Measurements from ENCODE around the gene CCDC179.
A peak's percentile ranks its signal among the peaks of the same experiment; 100 is the strongest.

Gene CCDC179

GRCh38 chr11:22860241-22860640, at the start of gene CCDC179:
TSS of gene CCDC179 (minus strand) at chr11:22860474. CDS start at chr11:22860421, 53 bp downstream.
- DNase-seq (ENCODE audit: low read depth in 2 of 2) = no peak

DNA sequence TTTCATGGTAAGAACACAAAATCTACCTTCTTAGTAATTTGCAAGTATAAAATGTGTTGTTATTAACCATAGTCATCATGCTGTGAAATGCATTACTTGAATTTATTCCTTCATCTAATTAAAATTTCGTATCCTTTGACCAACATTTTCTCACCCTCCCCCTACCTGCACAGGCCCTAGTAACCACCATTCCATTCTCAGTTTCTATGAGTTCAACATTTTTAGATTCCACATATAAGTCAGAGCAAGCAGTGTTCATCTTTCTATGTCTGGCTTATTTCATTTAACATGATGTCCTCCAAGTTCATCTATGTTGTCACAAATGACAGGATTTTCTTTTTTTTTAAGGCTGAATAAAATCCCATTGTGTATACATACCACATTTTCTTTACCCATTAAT, 43.5 kb upstream of the CCDC179 start:
- DNase-seq (ENCODE audit: low read depth in 2 of 2) = no peak

GRCh38 chr11:22901603-22902002, 41.3 kb upstream of the CCDC179 start:
- DNase-seq (ENCODE audit: low read depth in 2 of 2) = no peak

GRCh38 chr11:22900764-22901486, 40.7 kb upstream of the CCDC179 start:
- DNase-seq (ENCODE audit: low read depth in 2 of 2) = no peak

GRCh38 chr11:22898036-22898435, 37.8 kb upstream of the CCDC179 start:
- DNase-seq (ENCODE audit: low read depth in 2 of 2) = no peak

GRCh38 chr11:22890227-22890626, 30.0 kb upstream of the CCDC179 start:
- DNase-seq (ENCODE audit: low read depth in 2 of 2) = no peak

DNA sequence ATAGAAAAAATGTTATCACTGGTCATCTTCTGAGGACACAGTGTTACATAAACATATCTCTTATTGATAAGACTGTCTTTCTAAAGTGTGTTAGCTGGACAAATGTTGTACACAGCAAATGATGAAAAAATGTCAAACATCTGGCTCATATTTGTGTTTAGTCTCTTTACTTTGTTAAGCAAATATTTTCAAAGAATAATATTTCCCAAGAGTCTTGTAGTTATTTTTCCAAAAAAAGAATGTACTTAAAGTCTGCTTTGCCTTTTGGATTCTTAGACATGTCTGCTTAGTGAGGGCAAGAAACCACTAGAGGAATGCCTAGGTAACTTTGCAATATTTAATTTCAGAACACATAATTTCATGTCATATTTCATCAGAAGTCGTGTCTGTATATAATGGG, 23.9 kb upstream of the CCDC179 start:
- no peak for DNase-seq (ENCODE audit: low read depth in 2 of 2)

GRCh38 chr11:22879630-22880029, 19.4 kb upstream of the CCDC179 start:
- no peak for DNase-seq (ENCODE audit: low read depth in 2 of 2)

GRCh38 chr11:22878604-22879003, 18.3 kb upstream of the CCDC179 start:
- no peak for DNase-seq (ENCODE audit: low read depth in 2 of 2)

- no peak for DNase-seq (ENCODE audit: low read depth in 2 of 2)
Measured at GRCh38 chr11:22878039-22878438, 17.8 kb upstream of the CCDC179 start.

DNA sequence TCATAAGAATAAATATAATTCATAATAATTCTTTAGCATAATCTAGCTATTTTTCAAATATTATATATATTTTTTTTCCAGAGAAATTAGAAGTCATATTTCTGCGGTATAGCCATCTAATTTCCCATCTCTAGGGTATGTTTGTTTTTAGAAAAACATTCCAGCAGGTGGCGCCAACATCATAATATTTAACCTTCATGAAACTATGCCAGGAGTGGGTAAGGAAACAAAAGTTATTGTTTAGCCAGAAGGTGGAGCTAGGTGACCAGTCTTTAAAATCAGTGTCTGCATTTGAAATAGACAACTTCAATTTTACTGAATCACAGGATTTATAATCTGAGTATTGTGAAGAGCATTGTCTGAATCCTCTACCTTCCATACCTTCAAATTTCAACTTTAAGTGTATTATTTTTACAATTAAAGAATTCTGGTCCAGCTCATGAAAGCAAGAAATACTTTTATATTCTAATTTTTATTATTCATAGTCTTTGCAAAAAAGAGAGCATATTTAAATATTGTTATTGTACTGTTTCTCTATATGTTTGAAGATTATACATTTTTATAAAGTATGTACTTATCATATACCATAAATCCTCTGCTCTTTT, 15.7 kb upstream of the CCDC179 start:
- DNase-seq (ENCODE audit: low read depth in 2 of 2) = peak; percentile 9 to 21

GRCh38 chr11:22869325-22869724, 9.1 kb upstream of the CCDC179 start:
- DNase-seq (ENCODE audit: low read depth in 2 of 2) = no peak

GRCh38 chr11:22859756-22860155, 518 bp downstream of the CCDC179 start:
- no peak for DNase-seq (ENCODE audit: low read depth in 2 of 2)

- no peak for DNase-seq (ENCODE audit: low read depth in 2 of 2)
Measured at GRCh38 chr11:22851477-22851876, 8.8 kb downstream of the CCDC179 start.

DNA sequence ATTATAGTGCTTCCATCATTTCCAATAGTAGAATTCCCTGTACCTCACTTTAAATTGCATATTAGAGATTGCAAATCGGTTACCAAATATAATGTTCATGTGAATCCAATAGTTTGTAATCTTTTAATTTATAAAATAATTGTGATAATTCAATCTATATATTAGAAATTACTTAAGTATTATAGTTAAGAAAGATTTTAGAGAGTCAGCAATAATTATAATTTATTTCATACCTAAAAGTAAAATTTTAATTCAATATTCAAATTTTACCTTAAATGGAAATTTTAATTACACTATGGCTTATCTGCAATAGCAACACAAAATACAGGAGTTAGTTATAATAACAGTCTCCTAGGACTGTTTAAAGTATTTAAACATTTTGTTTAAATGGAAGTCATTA, 13.5 kb downstream of the CCDC179 start:
- no peak for DNase-seq (ENCODE audit: low read depth in 2 of 2)

DNA sequence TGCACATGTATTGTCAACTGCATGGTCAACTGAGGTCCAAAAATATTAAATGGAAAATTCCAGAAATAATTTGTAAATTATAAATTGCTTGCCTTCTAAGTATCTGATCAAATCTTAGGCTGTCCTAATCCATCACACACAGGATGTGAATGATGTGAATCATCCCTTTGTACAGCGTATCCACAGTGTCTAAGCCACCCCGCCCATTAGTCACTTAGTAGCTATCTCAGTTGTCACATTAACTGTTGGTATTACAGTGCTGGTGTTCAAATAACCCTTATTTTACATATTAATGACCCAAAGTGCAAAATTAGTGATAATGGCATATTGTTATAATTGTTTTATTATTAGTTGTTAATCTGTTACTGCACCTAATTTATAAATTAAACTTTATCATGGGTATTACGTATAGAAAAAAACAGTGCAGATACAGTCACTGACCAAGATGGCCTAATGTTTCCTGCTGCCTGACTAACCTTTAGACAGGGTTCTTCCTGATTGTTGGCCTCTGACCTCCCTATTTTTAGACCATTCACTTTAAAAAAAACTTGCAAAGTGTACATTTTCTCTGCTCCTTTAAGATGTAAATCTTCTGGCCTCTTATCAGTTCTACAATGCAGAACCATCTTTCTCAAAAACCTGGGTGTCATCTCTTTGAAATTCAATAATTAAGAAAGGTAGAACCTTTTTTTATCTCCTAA, 27.8 kb downstream of the CCDC179 start:
- no peak for DNase-seq (ENCODE audit: low read depth in 2 of 2)

DNA sequence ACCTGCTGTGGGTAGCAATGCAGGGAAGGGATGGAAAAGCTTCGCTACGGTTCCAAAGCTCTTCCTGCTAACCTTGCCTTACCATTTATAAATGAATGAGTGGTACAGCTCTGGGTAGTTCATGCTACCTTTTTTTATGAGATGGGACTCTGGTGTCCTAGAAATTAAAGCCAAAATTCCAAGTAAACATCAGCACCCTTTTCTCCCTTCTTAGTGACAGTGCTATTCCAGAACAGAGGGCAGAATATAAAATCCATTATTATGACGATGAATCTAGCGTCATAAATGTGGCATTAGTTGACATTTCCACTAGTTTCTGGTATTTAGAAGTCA, 30.2 kb downstream of the CCDC179 start:
- DNase-seq (ENCODE audit: low read depth in 2 of 2) = no peak

GRCh38 chr11:22829231-22830081, 30.8 kb downstream of the CCDC179 start, which contains the start of gene SVIP:
TSS of gene SVIP (minus strand) at chr11:22829801. CDS start at chr11:22829748, 53 bp downstream.
- peak; percentile 92 to 93 for DNase-seq (ENCODE audit: low read depth in 2 of 2)

DNA sequence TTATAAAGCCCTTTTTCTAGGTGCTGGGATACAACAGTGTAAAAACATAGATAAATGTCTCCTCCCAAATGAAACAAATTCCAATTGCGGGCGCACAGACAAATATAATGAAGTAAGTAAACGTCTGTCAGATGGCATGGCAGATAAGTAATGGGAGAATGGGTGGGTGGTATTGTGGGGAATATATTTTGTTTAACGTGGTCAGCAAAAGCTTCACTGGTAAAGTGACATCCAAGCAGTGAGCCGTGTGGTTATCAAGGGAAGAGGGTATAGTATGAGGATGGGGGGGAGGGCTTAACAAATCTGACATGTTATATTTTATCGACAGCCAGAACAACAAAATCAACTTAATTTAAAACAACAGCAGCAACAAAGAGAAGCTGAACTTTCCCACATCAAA, 31.9 kb downstream of the CCDC179 start:
- no peak for DNase-seq (ENCODE audit: low read depth in 2 of 2)

GRCh38 chr11:22822203-22822602, 38.1 kb downstream of the CCDC179 start:
- DNase-seq (ENCODE audit: low read depth in 2 of 2) = no peak

- DNase-seq (ENCODE audit: low read depth in 2 of 2) = no peak
Measured at GRCh38 chr11:22809893-22810292, 50.4 kb downstream of the CCDC179 start.

GRCh38 chr11:22808571-22809197, 51.6 kb downstream of the CCDC179 start:
- no peak for DNase-seq (ENCODE audit: low read depth in 2 of 2)

Data from stimulated activated CD8-positive, alpha-beta memory T cell treated with anti-CD3 and anti-CD28 coated beads, Interleukin-2, amount 100 ng/mL, for 48 hours (primary cell).